GM10847 (cell line): Measurements from ENCODE around the gene OMD.

Source experiments
- POLR2A ChIP-seq: IDR thresholded peaks from 2 replicates; pipeline ENCODE4 v1.6.1; 2011; ENCODE audit not compliant: insufficient read length; ENCODE audit errors: extremely low read depth

Gene OMD

GRCh38 chr9:92429836-92430235, 5.6 kb upstream of the OMD start:
- no peak for TF ChIP-seq POLR2A

DNA sequence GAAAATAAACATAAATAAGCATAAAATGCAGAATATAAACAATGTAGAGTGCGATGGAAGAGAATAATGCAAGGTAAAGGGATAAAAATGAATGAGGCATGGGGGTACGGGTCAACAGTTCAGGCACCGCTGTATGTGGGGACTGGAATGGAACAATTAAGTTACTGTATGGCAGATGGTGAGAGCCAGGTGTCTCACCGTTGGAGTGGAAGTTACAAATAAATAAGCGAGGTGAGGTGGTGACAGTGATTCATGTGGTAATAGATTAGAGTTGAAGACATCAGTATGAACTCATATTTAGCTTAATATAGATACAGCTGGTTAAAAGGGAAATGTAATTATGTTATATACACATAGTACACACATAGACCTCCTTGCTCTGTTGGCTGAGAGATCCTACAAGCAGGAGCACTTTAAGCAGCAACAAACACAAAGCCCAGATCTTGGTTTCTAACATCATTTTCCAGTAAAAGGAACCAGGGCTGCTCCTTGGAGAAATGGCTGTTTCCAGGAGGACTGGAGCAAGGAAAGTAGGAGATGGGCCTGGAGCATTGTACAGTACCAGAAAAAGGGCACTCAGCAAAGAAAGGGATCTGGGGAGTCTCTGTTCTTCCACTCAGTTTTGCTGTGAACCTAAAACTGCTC, 2.4 kb upstream of the OMD start:
- TF ChIP-seq POLR2A = no peak

DNA sequence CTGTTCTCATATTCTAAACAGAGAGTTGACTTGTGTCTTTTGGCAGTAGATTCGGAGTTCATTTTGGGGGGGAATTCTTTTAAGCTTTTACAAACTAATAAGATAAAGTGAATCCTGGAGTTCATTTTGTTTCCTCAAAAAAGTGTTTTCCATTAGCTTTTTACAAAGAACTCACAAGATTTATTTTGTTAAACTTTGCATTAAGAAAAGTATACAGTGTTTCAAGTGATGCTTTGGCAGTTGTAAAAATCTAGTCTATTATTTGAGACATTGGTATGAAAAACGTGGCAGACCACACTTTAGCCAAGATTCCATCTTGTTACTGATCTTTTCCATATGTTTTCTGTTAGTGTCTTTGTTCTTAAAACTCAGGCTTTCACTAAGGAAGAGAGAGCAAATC, 1.2 kb upstream of the OMD start:
- no peak for TF ChIP-seq POLR2A

- TF ChIP-seq POLR2A = no peak
Observed at GRCh38 chr9:92423612-92424011, 659 bp downstream of the OMD start.

GRCh38 chr9:92422611-92423338, 1.5 kb downstream of the OMD start:
- no peak for TF ChIP-seq POLR2A

DNA sequence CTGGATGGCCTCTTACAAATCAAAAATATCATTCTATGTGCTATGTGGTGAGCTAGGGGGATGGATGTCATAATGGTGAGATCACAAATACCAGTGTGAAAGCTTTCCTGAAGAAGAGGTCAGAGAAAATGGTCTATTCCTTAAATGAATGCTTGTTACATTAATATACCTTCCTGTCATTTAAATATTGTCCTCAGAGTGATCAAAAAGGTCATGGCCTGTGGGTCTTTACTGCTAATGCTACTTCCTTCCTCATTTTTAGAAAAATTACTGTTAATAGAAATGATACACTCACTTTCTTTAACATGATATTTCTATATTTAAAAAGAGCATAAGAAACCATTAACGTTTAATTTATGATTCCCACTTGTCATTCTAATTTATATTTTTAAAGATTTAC, 9.7 kb downstream of the OMD start:
- no peak for TF ChIP-seq POLR2A

- no peak for TF ChIP-seq POLR2A
Observed at GRCh38 chr9:92408747-92409478, 15.4 kb downstream of the OMD start.

DNA sequence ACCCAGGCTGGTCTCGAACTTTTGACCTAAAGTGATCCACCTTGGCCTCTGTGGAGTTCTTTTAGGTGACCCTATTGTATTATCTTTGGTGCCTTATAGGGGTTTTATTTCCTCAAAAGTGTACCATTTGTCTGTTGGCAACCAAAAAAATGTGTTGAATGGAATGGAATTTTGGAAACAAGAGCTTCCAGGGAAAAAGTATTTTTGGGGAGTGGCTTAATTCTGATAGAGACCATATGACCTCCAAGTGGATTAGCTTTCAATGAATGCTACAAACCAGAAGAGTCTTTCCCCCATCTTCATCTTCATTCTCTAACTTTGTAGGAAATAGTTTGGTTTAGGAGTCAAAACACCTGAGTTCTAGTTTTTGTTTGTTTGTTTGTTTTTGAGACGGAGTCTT, 16.5 kb downstream of the OMD start:
- TF ChIP-seq POLR2A = no peak

DNA sequence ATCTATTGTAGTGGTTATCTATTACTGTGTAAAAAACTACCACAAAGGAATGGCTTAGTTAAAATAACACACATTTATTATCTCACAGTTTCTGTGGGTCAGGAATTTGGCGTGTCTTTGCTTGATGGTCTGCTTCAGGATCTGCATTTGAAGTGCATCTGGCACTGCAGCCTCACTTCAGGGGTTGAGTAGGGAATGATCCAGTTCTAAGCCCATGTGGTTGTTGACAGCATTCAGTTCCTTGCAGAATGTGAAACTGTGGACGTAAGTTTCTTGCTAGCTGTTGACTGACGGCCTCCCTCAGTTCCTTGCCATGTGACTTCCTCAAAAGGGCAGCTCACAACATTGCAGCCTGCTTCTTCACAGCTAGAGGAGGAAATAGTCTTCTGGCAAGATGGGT, 17.8 kb downstream of the OMD start:
- no peak for TF ChIP-seq POLR2A

DNA sequence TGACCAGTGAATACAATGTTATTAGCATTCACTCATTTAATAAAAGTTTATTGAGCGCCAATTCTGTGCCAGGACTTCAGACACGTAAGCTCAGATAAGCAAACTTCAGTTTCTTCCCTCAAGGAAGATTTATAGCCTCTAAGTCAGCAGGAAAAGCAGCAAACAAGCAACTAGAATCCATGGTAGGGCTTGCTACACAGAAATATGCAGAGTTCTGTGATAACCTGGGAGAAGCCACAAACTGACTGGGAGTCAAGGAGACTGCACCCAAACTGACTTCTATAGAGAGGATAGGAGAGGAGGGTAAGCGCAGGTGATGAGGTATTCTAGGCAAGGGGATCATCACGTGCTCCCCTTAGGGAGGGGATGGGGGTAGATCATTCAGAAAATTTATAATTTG, 18.5 kb downstream of the OMD start:
- TF ChIP-seq POLR2A = no peak

- no peak for TF ChIP-seq POLR2A
Observed at GRCh38 chr9:92404042-92404836, 20.0 kb downstream of the OMD start, which contains the start of gene OGN. Gene OGN (minus strand): TSS chr9:92404578. CDS start chr9:92403407, 1,171 bp downstream.

DNA sequence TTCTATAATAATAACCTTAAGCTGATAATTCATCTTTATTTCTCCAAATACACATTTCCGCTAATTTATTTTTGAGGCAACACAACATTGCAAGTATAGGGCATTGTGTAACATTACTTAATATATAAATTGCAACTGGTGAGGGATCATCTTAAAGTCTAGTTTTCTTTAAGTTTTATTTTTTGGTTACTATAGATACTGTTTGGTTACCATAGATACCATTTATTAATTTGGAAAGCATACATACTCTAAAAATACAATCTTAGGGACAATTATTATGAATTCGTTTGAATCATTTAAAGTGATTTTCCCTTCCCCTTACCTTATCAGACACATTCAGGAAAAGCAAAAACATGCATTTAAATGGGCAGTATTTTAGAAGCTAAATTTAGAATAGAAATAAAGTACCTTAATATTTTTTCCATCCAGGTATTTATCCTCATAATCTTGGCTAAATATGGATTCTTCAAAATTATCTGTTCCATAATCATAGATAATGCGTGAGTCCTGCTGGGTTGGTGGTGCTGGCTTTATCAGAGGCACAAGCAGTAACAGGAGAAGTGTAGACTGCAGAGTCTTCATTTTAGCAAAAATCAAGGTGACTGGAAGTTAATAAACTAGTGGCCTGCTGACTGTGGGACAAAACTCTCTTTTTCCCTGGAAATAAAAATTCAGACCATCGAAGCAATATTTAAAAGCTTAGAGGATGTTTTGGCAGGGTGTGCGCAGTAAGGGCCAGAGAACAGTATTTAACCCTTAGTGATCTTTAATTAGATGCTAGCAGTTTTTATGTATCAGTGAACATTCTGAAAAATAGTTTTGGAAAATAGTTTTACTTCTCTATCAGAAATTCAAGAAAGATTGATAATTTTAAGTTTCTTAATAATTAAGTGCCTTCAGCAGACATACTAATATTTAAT, 21.2 kb downstream of the OMD start:
- no peak for TF ChIP-seq POLR2A

GRCh38 chr9:92402360-92402759, 21.9 kb downstream of the OMD start:
- TF ChIP-seq POLR2A = no peak

DNA sequence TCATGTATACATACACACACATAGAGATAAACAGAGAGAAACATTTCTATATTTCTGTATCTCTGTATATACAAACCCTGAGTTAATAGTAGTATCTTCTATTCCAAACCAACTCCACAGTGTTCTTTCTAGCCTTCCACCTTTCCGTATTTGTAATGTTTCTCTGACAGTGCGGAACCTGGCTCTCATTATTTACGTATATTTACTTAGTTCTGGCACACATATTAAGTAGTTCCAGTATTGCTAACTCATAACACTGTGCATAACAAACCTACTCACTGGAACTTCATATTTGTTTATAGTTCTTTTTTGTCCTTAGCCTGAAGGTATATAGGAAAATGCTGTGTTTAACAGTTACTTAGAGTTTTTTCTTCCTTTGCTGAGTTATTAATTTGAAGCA, 26.4 kb downstream of the OMD start:
- TF ChIP-seq POLR2A = no peak
